SH-SY5Y (cell line): ENCODE results near the gene CST4.

Experiments
- GATA2 ChIP-seq: IDR thresholded peaks from 2 replicates; pipeline ENCODE4 v1.6.1; 2011; ENCODE audit warnings: mild to moderate bottlenecking, low read depth, low read length
- GATA3 ChIP-seq: IDR thresholded peaks from 2 replicates; pipeline ENCODE4 v1.6.1; 2011; ENCODE audit warnings: low read depth, mild to moderate bottlenecking, low read length, moderate library complexity

DNA sequence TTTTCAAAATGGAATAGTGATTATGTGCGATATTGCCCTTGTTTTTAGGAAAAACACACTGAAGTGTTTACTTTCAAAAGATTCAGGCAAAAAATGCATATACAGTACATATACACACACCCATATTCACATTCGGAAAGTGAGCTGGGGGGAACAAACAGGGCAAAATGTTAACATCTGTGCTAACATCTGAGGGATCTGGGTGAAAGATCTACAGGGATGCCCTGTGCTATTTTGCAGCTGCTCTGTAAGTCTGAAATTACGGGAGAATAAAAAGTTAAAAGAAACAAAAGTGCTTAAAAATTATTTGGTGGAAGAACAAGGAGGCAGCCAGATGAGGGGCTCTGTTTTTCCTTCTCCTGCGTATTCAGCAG lies 51.9 kb downstream of the CST4 start:
- no peak for TF ChIP-seq GATA2
- no peak for TF ChIP-seq GATA3
